ENCODE results near the gene PRKAG3.
"Not testable (repeated sequence)": the region's sequence is repeated elsewhere in the genome, so short reads cannot be mapped to it uniquely, and the experiment has no call there.

PRKAG3 gene

DNA sequence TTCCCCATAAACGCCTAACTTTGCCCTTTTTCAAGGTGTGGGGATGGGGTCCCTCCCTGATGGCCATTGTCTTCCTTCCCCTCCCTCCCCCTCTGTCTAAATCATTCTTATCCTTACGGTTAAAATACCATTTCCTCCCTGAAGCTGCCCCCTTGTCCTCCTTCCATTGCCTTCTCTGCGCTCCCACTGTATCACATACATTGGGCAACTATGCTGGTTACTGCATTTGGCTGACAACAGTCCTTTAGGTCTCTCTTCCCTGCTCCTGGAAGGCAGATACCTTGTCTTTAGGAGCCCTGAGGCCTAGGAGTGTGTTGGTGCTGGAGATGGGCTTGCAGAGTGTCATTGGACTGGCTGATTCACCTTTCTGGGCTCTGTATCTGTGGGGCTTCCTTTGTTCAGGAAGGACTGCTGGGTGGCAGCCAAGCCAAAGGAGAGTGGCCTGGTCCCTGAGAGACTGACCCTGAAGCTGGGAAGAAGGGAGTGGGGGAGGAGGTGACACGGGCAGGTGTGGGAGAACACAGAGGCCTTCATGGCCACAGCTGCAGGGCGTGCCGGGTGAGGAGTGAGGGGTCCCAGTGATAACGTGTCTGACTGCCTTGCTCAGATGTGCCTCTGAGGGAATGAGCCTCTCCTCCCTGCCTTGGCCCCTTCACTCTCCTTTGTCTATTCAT, 30.2 kb upstream of the PRKAG3 start:
- no peak for DNase-seq

DNA sequence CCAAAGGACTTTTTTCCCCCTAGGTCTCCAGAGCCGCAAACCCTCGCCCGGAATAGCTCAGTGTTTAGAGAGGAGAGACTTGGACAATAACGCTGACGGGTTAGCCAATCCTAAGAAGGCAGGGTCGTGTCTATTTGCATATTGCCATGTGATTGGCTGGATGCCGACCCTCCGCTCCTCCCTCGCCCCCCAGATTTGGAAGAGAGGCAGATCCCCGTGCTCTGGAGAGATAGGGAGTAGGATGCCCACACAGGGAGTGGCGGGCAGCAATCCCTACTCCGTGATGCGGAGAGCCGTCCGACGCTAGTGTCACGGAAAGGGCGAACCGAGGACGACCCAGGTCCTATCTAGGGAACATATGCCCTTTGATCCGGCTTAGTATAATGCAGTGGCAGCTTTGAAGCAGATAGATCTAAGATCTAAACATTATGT, 29.4 kb upstream of the PRKAG3 start:
- DNase-seq = no peak

DNA sequence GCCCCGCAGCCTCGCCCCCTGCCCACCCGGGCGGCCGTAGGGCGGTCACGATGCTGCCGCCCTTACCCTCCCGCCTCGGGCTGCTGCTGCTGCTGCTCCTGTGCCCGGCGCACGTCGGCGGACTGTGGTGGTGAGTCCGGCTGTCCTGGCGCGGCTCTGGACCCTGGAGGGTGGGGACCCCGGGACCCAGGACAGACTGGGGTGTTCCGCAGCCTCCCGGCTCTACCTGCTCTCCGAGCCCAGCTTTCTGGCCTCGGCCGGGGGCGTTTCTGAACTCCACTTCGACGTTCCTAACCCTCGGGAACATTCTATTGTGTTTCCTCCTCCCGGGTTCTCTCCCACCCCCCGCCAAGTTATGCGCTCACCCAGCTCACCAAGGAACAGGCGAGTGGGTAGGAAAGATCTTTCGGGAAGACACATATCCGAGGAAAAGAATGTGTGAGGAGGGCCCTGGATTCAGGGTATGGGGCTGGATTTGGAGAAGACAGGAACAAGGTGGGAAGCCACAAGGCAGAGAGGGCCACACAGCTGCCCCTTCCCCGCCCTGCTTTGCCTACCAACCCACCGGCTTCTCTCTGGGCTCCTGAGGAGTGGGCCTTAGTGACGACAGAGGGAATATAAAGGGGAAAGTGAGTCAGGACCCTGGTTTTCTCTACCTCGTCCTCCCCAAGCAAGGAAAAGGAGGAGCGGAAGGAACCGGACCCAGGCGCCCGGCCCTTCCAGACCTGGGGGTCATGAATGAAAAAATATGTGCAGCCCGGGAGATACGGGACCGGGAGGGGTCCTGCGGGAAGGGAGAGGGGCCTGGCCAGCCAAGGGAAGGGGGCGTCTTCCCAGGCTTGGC, 28.6 kb upstream of the PRKAG3 start:
- no peak for DNase-seq

DNA sequence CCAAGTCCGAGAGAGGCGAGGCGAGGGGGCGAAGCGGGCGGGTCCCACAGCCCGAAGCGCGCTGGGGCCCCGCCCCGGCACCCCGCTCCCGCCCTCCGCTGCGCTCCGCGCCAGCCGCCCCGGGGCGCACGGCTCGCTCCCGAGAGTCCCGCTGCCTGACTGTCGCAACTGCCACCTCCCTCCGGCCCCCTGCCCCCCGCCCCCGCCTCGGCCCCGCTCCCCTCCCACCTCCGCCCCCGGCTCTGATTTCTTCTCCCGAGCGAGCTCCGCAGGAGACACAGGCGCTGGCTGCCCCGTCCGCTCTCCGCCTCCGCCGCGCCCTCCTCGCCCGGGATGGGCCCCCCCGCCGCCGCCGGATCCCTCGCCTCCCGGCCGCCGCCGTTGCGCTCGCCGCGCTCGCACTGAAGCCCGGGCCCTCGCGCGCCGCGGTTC, 28.0 kb upstream of the PRKAG3 start, which contains the start of gene WNT6:
TSS of gene WNT6 (plus strand) at position 250 of the 432 bp plus-strand sequence. CDS start 233 bp downstream, outside the sequence.
- no peak for DNase-seq

DNA sequence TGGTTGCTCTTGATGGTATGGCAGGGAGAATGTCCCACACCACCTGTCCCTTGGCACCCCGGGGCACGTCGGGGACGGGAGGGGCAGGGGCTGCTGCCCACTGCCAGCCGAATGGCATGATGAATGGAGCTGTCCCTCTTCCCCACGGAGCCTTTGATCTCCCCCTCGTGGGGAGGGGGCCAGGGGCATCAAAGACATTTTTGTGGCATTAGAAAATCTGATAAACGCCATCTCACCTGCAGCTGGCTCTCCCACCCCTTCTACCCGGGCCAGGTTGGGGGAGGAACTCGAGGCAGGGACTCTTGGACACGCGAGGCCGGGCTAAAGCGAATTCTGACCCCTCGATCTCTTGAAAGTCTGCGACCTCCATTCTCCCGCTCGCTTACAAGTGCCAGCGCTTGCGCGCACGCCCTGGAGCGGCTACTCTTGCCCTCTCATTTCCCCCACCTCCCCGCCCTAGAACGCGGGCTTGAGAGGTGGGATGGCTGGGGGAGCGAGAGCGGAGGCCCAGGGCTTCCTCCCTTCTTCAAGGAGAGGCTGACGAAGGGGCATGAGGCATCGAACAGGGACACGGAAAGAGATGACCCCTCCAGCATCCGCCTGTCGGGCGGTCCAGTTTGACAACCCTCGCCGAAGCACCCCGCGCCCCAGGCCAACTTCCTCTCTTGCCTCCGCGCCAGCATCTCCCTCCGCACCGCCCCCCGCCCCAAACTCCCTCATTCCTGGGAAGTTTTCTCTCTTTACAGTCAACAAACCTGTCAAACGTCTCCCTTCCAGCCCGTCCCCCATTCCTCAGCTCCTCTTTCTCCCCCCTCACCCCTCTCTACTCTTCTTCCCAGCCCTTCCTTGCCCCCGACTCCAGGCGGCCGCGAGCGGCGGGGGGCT, 27.3 kb upstream of the PRKAG3 start:
- DNase-seq = no peak

DNA sequence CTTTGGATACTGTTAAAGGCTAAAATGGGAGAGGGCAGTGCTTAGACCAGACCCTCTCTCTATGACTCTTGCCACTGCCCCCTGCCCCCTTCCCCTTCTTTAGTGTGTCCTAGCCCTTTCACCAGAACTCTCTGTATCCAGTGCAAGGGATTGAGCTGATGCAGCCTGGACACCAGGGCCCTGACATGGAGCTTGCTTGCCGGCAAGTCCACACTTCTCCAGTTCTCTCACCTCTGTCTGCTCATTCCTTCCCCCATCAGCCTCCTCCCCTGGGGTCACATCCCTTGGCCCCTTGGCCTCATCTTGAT, 26.5 kb upstream of the PRKAG3 start:
- no peak for DNase-seq

DNA sequence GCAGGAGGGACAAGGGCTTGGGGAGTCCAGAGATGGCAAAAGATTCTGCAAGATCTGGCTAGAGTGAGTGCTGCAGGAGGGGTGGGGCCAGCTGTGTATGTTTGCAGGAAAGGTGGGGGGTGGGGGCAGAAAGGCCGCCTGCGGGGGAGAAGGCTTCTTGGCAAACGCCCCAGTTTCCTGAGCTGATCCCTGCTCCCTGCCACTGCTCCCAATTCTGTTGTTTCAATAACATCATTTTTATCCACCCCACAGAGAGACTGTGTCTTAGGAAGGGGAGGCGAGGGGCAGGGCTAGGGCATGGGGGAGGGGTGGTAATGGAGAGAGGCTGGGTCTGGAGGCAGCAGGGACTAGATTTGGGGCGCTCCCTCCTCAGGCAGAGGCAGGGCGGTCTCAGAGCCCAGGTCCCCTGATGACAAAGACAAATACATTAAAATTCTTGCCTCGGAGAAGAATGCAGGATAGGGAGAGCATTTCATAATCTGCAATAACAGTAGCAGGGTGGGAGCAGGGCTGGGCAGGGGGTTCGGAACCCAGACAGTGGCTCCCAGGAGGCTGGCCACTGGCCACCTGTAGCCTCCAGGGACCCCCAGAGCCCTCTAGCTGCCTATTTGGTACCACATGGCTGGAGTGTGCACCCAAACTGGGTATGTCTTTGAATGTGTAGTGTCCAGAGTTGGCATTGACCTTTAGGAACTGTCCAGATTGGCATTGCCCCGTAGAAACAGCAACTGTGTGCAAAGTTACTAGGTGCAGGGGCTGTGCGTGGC, 26.0 kb upstream of the PRKAG3 start:
- no peak for DNase-seq

DNA sequence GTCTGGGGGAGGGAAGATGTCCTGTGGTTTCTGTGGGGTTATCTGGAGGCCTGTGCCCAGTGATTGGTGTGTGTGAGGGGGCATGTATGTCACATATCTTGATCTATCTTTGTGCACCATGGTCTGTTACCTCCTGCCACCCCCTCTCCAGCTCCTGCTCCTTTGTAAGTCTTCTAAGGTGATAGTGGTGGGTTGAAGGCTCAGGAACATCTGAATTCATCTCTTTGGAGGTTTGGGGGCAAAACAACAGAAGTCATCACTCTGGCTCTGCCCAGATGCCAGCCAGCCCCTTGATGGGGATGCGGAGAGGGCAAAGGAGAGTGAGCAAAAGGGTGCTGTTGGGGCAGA, 25.3 kb upstream of the PRKAG3 start:
- no peak for DNase-seq

DNA sequence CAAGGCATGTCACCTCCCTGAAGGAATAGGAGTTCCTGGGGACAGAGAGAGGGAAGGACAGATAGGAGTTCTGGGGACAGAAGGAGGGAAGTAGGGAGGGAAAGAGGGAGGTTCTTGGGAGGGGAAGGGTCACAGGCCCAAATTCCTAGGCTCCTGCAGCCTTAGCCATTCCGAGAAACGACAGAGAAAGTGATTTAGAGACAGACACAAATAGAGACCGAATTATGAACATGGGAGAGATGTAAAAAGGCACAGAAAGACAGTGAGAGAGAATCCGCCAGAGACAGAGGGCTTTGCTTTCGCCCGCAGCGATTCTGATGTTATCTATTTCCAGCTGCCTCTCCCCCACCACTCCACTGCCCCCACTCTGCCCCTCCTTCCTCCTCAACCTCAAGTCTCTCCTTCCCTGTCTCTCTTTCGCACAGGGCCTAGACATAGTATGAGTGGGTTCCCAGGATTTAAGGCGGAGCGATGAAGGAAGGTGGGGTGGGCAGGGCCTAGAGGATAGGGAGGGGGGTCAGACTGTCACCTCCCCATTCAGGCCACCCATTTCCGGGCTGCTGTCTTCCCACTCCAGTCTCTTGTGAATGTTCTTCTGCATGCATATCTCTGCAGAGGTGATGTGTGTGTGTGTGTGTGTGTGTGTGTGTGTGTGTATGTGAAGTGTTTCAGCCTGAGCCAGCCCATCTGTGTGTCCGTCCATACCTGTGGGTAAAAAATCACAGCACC, 24.7 kb upstream of the PRKAG3 start:
- DNase-seq = no peak

DNA sequence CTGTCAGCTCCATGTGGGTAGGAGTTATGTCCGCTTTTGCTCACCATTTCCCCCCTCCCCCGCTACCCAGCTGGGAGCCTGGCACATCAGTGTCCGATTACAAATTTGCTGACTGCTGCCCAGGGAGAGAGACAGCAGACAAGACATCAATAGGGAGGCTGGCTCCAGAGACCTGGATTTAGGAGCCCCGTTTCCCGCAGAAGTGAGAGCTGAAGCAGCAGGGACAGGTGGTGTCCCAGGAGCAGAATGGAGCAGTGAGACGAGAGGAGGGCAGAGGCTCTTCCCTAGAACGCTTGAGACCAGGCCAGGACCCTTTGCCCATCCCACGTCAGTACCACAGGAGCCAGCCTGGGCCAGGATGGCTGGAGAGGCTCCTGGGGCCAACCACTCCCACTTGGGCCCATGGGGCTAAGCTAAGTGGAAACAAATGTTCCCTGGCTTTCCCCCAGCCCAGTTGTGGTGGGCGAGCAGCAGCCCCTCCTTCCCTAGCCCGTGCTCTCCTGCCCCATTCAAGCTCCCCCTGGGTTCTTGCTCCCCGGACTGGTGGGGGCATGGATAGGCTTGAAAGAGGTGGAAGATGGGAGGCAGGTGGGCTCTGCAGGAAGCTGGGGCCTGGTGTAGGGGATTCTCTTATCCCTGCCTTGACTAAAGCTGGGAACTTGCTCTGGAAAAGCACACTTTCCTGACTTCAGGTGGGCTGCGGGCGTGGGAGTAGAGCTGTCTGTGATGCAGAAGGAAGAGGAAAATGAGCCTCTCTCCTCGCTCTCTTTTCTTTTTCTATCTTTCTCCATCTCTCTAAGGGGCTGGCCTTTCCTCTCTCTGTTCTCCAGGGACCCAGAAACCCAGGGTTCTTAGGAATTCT, 23.9 kb upstream of the PRKAG3 start:
- DNase-seq = no peak

DNA sequence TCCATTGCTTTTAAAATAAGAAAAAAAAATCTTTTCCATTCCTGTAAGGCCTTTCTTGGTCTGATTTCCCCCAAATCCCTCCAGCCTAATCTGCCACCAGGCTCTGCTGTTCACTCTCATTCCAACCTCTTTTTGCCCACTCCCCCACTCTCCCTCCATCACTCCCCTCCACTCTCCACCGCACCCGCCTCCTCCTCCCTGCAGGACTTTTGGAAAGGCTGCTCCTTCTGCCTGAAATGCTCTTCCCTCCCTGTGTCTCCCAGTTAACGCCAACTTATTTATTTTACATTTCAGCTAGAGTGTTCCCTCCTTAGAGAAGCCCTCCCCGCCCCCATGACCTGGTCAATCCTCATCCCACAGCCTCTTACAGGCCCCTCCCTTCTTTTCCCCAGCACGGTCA, 23.3 kb upstream of the PRKAG3 start:
- no peak for DNase-seq

DNA sequence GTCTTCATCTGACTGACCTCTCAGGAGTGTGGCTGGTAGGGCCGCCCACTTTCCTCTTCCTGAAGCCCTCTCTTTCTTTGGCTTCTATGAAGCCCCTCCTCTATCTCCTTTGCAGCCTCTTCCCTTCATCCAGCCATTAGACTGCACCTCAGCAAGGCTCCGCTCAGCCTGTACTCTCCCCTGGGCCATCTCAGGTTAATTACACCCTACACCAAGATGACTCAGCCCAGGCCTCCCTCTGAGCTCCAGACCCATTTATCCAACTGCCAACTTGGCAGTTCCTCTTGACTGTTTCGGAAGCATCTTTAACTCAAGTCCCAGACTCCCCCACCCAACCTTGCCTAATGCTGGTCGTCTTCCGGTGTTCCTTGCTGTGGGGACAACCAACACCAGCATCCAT, 22.2 kb upstream of the PRKAG3 start:
- DNase-seq = no peak

DNA sequence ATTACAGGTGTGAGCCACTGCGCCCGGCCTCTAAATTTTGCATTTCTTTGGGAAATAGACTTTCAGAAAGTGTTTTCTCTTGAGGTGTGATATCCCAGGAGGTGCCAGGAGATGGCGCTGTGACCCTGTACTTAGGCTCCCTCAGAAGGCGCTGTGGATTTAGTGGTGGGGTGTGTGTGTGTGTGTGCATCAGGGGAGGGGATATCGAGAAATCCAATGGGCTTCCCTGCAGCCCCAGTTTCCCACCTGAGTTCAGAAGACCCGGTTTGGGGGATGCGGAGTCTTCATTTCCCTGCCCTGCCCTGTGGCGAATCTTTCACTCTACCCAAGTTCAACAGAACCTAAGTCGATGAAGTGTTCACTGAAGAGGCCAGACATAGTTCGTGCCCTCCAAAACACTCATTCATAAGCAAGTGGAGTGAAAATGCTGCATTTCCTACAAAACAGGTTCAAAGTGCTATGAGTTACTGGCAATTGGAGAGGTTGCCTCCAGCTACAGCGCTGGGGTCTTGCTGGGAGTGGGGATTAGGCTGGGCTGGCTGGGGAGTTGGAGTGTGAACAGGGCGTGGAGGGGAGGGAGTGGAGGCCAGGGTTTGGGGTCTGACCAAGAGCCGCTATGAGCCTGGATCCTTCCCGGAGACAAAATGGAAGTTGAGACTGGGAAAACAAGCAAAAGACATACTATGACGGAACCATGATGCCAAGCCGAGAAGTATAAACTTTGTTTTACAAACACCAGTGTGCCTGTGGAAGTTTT, 21.5 kb upstream of the PRKAG3 start:
- DNase-seq = no peak

DNA sequence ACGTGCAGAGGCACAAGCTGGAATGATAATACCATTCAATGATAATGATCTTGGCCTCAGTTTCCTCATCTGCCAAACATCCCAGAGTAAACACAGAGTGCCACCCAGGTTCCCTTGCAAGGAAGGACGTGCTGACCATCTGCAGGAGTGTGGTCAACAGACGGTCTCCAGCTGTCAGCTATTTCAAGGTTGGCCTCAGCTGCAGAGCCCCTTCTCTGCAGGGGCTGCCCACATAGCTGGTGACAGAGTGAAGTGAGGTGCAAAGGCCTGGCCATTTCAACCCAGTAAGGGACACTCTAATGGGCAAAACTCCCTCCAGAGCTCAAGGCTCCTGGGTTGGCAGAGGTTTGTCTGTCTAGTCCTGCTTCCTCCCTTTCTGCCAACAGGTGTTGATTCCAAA, 19.7 kb upstream of the PRKAG3 start:
- no peak for DNase-seq

DNA sequence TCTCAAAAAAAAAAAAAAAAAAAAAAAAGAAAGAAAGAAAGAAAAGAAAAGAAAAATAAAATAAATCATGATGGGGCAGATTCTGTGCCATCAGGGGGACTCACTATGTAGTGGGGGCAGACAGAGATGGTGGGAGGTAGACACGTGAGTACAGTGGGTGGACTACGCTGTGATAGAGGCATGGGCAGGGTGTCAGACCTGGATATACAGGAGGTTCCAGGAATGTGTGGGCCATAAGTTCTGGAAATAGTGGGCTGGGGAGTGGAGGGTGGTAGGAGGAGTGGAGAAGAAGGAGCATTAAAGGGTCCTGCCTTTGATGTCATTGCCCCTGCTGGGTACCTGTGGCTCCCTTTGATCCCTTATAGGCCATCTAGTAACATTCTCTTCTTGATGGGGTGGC, 19.2 kb upstream of the PRKAG3 start:
- DNase-seq = no peak

DNA sequence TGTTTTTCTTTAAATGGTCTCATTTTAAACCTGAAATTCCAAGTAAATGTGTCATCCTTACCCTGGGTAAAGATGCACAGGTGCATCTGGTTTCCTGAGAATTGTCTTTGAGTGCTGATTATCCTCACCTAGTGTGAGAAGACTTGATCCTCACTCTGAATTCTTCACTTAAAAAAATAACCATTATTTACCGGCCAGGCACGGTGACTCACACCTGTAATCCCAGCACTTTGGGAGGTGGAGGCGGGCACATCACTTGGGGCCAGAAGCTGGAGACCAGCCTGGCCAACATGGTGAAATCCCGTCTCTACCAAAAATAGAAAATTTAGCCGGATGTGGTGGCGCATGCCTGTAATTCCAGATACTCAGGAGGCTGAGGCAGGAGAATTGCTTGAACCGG, 18.1 kb upstream of the PRKAG3 start:
- no peak for DNase-seq

DNA sequence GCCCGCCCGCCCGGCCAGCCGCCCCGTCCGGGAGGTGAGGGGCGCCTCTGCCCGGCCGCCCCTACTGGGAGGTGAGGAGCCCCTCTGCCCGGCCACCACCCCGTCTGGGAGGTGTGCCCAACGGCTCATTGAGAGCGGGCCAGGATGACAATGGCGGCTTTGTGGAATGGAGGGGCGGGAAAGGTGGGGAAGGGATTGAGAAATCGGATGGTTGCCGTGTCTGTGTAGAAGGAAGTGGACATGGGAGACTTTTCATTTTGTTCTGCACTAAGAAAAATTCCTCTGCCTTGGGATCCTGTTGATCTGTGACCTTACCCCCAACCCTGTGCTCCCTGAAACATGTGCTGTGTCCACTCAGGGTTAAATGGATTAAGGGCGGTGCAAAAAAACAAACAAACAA, 15.4 kb upstream of the PRKAG3 start:
- DNase-seq = not testable (repeated sequence)

DNA sequence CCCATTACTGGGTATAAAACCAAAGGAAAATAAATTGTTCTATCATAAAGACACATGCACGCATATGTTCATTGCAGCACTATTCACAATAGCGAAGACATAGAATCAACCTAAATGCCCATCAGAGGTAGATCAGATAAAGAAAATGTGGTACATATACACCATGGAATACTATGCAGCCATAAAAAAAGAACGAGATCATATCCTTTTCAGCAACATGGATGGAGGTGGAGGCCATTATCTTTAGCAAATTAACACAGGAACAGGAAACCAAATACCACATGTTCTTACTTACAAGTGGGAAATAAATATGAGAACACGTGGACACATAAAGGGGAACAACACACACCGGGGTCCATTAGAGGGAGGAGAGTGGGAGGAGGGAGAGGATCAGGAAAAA, 12.7 kb upstream of the PRKAG3 start:
- DNase-seq = not testable (repeated sequence)

DNA sequence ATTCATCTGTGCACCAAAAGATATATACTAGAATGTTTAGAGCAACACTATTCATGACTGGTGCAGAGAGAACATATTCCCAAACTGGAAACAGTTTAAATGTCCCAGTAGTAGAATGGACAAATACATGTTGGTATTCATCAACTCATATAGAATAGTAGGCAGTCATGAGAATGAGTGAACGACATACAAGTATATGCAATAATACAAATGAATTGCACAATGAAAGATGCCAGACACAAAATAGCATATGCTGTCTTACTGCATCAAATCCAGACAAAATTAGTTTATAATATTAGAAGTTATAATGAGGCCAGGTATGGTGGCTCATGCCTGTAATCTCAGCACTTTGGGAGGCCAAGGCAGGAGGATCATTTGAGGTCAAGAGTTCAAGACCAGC, 8.3 kb upstream of the PRKAG3 start:
- DNase-seq = no peak

DNA sequence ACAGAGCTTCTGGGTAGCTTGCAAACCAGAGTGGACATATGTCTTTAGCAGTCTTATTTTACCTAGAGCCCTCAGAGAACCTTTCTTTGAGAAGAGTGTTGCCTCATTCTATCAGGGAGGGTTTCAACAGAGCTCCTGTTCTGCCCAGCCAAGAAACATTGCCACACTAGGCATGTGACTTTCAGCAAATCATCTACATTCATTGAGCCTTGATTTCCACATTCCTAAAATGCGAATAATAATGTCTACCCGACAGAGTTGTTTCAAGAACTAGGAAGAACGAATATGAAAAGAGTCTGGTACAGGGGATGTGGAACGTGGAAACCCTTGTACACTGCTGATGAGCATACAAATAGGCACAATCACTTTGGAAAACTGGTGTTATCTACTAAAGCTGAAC, 7.8 kb upstream of the PRKAG3 start:
- DNase-seq = no peak
